A549 (cell line): Measurements from ENCODE around the gene NCBP2. TPM values are rescaled to one million over a fixed set of nuclear protein-coding genes. Genes with fewer than 3 reads are reported as not detected.

Source experiments
- ATAC-seq, 2 experiments: fragments of 200-7000 bp in 1 of 2; fragments of >200 bp in 1 of 2; cut with Nextera tagmentation in 1 of 2; cut with Tn5 transposase in 1 of 2; 3 replicates each; pipeline versions ENCODE4 v1.8.0 to v1.9.1; 2018 to 2020; ENCODE audit warnings: mild to moderate bottlenecking in 1 of 2, moderate library complexity in 1 of 2
- CTCF ChIA-PET: fragments of 300-600 bp; sonication (Branson Sonifier 250); formaldehyde crosslinking; extraction: SDS; loops from one replicate; lab custom pipeline; 2021; ENCODE audit warnings: antibody characterized with exemption, inconsistent platforms; lab: Yijun Ruan, JAX
- POLR2A ChIA-PET: fragments of 350-600 bp; formaldehyde crosslinking; extraction: SDS; loops from one replicate; lab custom pipeline; 2021; ENCODE audit warnings: antibody characterized with exemption, inconsistent platforms; lab: Yijun Ruan, JAX
- DNase-seq, 2 experiments: peaks; one replicate each; pipeline versions ENCODE4 v3.0.0 to v3.0.0-alpha.2; 2011 to 2016; ENCODE audit warnings: low read depth in 1 of 2, low spot score in 1 of 2
- FAIRE-seq: peaks from 2 replicates; lab custom pipeline; 2011; peaks lifted over from hg19 to GRCh38; lab: Jason Lieb, UNC
- H3K27ac ChIP-seq, 2 experiments: fragments of >200 bp; sonication (Bioruptor Twin); formaldehyde crosslinking; 3 replicates each; pipeline ENCODE4 v1.5.1; 2016 to 2017
- H3K4me1 ChIP-seq: fragments of >200 bp; sonication (Bioruptor Twin); formaldehyde crosslinking; 3 replicates; pipeline ENCODE4 v1.6.1; 2016
- H3K4me2 ChIP-seq: fragments of >200 bp; sonication (Bioruptor Twin); formaldehyde crosslinking; 3 replicates; pipeline ENCODE4 v1.6.1; 2016
- H3K4me3 ChIP-seq: fragments of >200 bp; sonication (Bioruptor Twin); formaldehyde crosslinking; 3 replicates; pipeline ENCODE4 v1.5.1; 2016
- H3K9me3 ChIP-seq: fragments of >200 bp; sonication (Bioruptor Twin); formaldehyde crosslinking; 3 replicates; pipeline ENCODE4 v1.6.1; 2016
- CBX2 ChIP-seq: fragments of 200-600 bp; sonication (generic); IDR thresholded peaks from 2 replicates; pipeline ENCODE4 v1.6.1; 2016; ENCODE audit warnings: low read depth, mild to moderate bottlenecking, borderline replicate concordance
- CBX8 ChIP-seq: fragments of 200-600 bp; sonication (generic); IDR thresholded peaks from 2 replicates; pipeline ENCODE4 v1.6.1; 2016
- CHD4 ChIP-seq: fragments of 200-600 bp; sonication (generic); IDR thresholded peaks from 2 replicates; pipeline ENCODE4 v1.6.1; 2016; ENCODE audit warnings: antibody characterized with exemption, mild to moderate bottlenecking, borderline replicate concordance
- ELK1 ChIP-seq: fragments of 150-350 bp; IDR thresholded peaks from 2 replicates; pipeline ENCODE4 v1.6.1; 2014; ENCODE audit warnings: low read depth, mild to moderate bottlenecking, low read length
- ESRRA ChIP-seq: fragments of 150-350 bp; IDR thresholded peaks from 2 replicates; pipeline ENCODE4 v1.6.1; 2014; ENCODE audit warnings: mild to moderate bottlenecking, low read length, borderline replicate concordance
- FOSB ChIP-seq: fragments of 250-450 bp; sonication (Bioruptor Pico); IDR thresholded peaks from 2 replicates; pipeline ENCODE4 v1.5.0; 2020; ENCODE audit warnings: mild to moderate bottlenecking, moderate library complexity
- GATA3 ChIP-seq: IDR thresholded peaks from 2 replicates; pipeline ENCODE4 v1.6.1; 2012; ENCODE audit warnings: borderline replicate concordance
- HOXB13 ChIP-seq: fragments of 250-450 bp; sonication (Bioruptor Pico); IDR thresholded peaks from 2 replicates; pipeline ENCODE4 v1.5.0; 2020; ENCODE audit warnings: low read depth, mild to moderate bottlenecking, moderate library complexity
- KDM5A ChIP-seq: fragments of 200-600 bp; sonication (generic); IDR thresholded peaks from 2 replicates; pipeline ENCODE4 v1.6.1; 2016; ENCODE audit warnings: antibody characterized with exemption, mild to moderate bottlenecking
- MAX ChIP-seq: IDR thresholded peaks from 2 replicates; pipeline ENCODE4 v1.6.1; 2012
- MAZ ChIP-seq: fragments of 150-350 bp; IDR thresholded peaks from 2 replicates; pipeline ENCODE4 v1.6.1; 2014; ENCODE audit warnings: antibody characterized with exemption, low read depth, low read length, borderline replicate concordance
- NFE2L2 ChIP-seq: fragments of 150-350 bp; conservative IDR thresholded peaks from 2 replicates; pipeline ENCODE4 v1.6.1; 2014; ENCODE audit warnings: low read length
- POLR2A ChIP-seq: IDR thresholded peaks from 2 replicates; pipeline ENCODE4 v1.6.1; 2012; ENCODE audit warnings: mild to moderate bottlenecking, low read length
- RCOR1 ChIP-seq: fragments of 150-350 bp; IDR thresholded peaks from 2 replicates; pipeline ENCODE4 v1.6.1; 2014; ENCODE audit warnings: antibody characterized with exemption, low read length, low read depth
- RNF2 ChIP-seq: fragments of 200-600 bp; sonication (generic); IDR thresholded peaks from 2 replicates; pipeline ENCODE4 v1.6.1; 2016; ENCODE audit warnings: low read depth, mild to moderate bottlenecking, antibody characterized with exemption, moderate library complexity, borderline replicate concordance
- TP53 ChIP-seq: fragments of 250-450 bp; sonication (Bioruptor Pico); IDR thresholded peaks from 2 replicates; pipeline ENCODE4 v1.5.0; 2021; ENCODE audit warnings: mild to moderate bottlenecking, moderate library complexity
- USF2 ChIP-seq: fragments of 450-650 bp; IDR thresholded peaks from 2 replicates; pipeline ENCODE4 v1.6.1; 2014; ENCODE audit warnings: antibody characterized with exemption
- ZNF302 ChIP-seq: fragments of 250-450 bp; sonication (Bioruptor Pico); IDR thresholded peaks from 2 replicates; pipeline ENCODE4 v1.9.0; 2021; ENCODE audit warnings: inconsistent platforms, mild to moderate bottlenecking, moderate library complexity
- WGBS: methylation state at CpG from one replicate; pipeline ENCODE4 v1.1.6; 2017; ENCODE audit errors: missing lambda C conversion rate; 5-methylcytosine and 5-hydroxymethylcytosine counted together
- polyA plus RNA-seq, 4 experiments: library from polyadenylated mRNA; depleted of rRNA in 3 of 4; stranded (reverse); fragments of >200 nt; fragmentation: RNase III in 1 of 4; extraction: RNeasy Plus Mini Kit Qiagen cat#74134 plus additional on column Dnase treatment in 1 of 4; gene quantifications; 2 replicates in 3 of 4; 3 replicates in 1 of 4; pipeline ENCODE4 v1.2.3, GENCODE V29; 2011 to 2017
- TF ChIP-seq, protein P1 (sequence below): fragments of 250-450 bp; sonication (Bioruptor Pico); IDR thresholded peaks from 2 replicates; pipeline ENCODE4 v1.5.0; 2020; ENCODE audit warnings: low read depth, mild to moderate bottlenecking, moderate library complexity
- TF ChIP-seq, protein P2 (sequence below): fragments of 200-600 bp; sonication (generic); IDR thresholded peaks from 2 replicates; pipeline ENCODE4 v1.6.1; 2016; ENCODE audit warnings: antibody characterized with exemption, mild to moderate bottlenecking, moderate library complexity

Gene NCBP2
- polyA plus RNA-seq, 2 of the 4 experiments (the other 2 are of a cell fraction): 63.6 to 68.0 TPM

GRCh38 chr3:196954832-196955231 is 12.5 kb upstream of the NCBP2 start:
- Histone ChIP-seq H3K4me3 (no peak overlapping the region), H3K4me1 (no peaks in the 10 kb centered on the region), H3K27ac (no peak overlapping the region), H3K9me3 (no peaks in the 10 kb centered on the region), H3K4me2 (no peak overlapping the region)
- no peak for TF ChIP-seq CHD4
- no peak for TF ChIP-seq CBX8
- no peak for TF ChIP-seq USF2
- no peak for TF ChIP-seq RNF2
- no peak for TF ChIP-seq RCOR1
- TF ChIP-seq MAZ: no peak
- no peak for TF ChIP-seq HOXB13 (CRISPR knock-in tag)
- no peak for TF ChIP-seq ESRRA
- no peak for TF ChIP-seq ZNF302 (CRISPR knock-in tag)
- no peak for TF ChIP-seq MAX
- TF ChIP-seq, protein P1, sequence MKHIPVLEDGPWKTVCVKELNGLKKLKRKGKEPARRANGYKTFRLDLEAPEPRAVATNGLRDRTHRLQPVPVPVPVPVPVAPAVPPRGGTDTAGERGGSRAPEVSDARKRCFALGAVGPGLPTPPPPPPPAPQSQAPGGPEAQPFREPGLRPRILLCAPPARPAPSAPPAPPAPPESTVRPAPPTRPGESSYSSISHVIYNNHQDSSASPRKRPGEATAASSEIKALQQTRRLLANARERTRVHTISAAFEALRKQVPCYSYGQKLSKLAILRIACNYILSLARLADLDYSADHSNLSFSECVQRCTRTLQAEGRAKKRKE: no peak
- TF ChIP-seq, protein P2, sequence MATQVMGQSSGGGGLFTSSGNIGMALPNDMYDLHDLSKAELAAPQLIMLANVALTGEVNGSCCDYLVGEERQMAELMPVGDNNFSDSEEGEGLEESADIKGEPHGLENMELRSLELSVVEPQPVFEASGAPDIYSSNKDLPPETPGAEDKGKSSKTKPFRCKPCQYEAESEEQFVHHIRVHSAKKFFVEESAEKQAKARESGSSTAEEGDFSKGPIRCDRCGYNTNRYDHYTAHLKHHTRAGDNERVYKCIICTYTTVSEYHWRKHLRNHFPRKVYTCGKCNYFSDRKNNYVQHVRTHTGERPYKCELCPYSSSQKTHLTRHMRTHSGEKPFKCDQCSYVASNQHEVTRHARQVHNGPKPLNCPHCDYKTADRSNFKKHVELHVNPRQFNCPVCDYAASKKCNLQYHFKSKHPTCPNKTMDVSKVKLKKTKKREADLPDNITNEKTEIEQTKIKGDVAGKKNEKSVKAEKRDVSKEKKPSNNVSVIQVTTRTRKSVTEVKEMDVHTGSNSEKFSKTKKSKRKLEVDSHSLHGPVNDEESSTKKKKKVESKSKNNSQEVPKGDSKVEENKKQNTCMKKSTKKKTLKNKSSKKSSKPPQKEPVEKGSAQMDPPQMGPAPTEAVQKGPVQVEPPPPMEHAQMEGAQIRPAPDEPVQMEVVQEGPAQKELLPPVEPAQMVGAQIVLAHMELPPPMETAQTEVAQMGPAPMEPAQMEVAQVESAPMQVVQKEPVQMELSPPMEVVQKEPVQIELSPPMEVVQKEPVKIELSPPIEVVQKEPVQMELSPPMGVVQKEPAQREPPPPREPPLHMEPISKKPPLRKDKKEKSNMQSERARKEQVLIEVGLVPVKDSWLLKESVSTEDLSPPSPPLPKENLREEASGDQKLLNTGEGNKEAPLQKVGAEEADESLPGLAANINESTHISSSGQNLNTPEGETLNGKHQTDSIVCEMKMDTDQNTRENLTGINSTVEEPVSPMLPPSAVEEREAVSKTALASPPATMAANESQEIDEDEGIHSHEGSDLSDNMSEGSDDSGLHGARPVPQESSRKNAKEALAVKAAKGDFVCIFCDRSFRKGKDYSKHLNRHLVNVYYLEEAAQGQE: no peak
- no peak for TF ChIP-seq CBX2
- no peak for TF ChIP-seq FOSB (CRISPR knock-in tag)
- no peak for TF ChIP-seq KDM5A
- TF ChIP-seq POLR2A: no peak
- no peak for TF ChIP-seq ELK1
- TF ChIP-seq GATA3: no peak
- DNase-seq: no peak
- ChIA-PET CTCF (interaction anchor here (1.1 kb wide), 1 partner anchor 15 kb away, joined by 4 read pairs; no protein-coding TSS in a partner anchor), POLR2A (no interaction called here)
- FAIRE-seq: no peak
- no peak for ATAC-seq
- WGBS: 72% methylated on average over 7 of the region's 7 CpGs

- Histone ChIP-seq H3K4me1 (no peaks in the 10 kb centered on the region), H3K9me3 (no peaks in the 10 kb centered on the region), H3K4me2 (no peak overlapping the region), H3K27ac (no peak overlapping the region), H3K4me3 (no peak overlapping the region)
- ATAC-seq: no peak
- TF ChIP-seq MAX: no peak
- TF ChIP-seq ESRRA: no peak
- no peak for TF ChIP-seq POLR2A
- no peak for TF ChIP-seq NFE2L2
- TF ChIP-seq RNF2: no peak
- TF ChIP-seq FOSB (CRISPR knock-in tag): no peak
- TF ChIP-seq TP53: no peak
- no peak for DNase-seq
- CTCF ChIA-PET: interaction anchor here (2.4 kb wide), 1 partner anchor 9 kb away, joined by 6 read pairs; the partner anchor contains the start of gene NCBP2
- POLR2A ChIA-PET: no interaction called here
- FAIRE-seq: no peak
- WGBS: 87% methylated on average over 3 of the region's 3 CpGs
Measured at GRCh38 chr3:196951371-196951770, 9.0 kb upstream of the NCBP2 start.
